DMS53 treated with DMSO at 0.1 percent for 48 hours (cell line): Measurements from ENCODE around the gene KIAA0930.

Experiments
- DNase-seq: peaks from one replicate; lab custom pipeline; 2025; ENCODE audit not compliant: unreplicated experiment; lab: John Stamatoyannopoulos, UW

Gene KIAA0930

GRCh38 chr22:45223304-45224117, 17.2 kb downstream of the KIAA0930 start:
- no peak for DNase-seq

- DNase-seq = no peak
Measured at GRCh38 chr22:45221201-45221600, 19.5 kb downstream of the KIAA0930 start.

GRCh38 chr22:45218976-45219375, 21.7 kb downstream of the KIAA0930 start:
- no peak for DNase-seq

- DNase-seq = no peak
Measured at GRCh38 chr22:45217806-45218205, 22.9 kb downstream of the KIAA0930 start.

GRCh38 chr22:45217345-45217744, 23.3 kb downstream of the KIAA0930 start:
- DNase-seq = no peak

GRCh38 chr22:45216133-45217003, 24.3 kb downstream of the KIAA0930 start:
- no peak for DNase-seq

GRCh38 chr22:45212992-45213751, 27.5 kb downstream of the KIAA0930 start:
- DNase-seq = no peak

GRCh38 chr22:45212306-45212709, 28.4 kb downstream of the KIAA0930 start:
- DNase-seq = no peak

GRCh38 chr22:45211848-45212247, 28.8 kb downstream of the KIAA0930 start:
- DNase-seq = no peak

- no peak for DNase-seq
Measured at GRCh38 chr22:45211435-45211834, 29.3 kb downstream of the KIAA0930 start.

- no peak for DNase-seq
Measured at GRCh38 chr22:45210991-45211390, 29.7 kb downstream of the KIAA0930 start.

GRCh38 chr22:45210577-45210976, 30.1 kb downstream of the KIAA0930 start:
- no peak for DNase-seq

GRCh38 chr22:45210174-45210573, 30.5 kb downstream of the KIAA0930 start:
- DNase-seq = no peak

- DNase-seq = no peak
Measured at GRCh38 chr22:45208993-45209838, 31.5 kb downstream of the KIAA0930 start.

GRCh38 chr22:45208696-45208992, 32.0 kb downstream of the KIAA0930 start:
- DNase-seq = no peak

- peak; percentile 14 for DNase-seq
Measured at GRCh38 chr22:45207981-45208664, 32.6 kb downstream of the KIAA0930 start.

- DNase-seq = no peak
Measured at GRCh38 chr22:45207533-45207932, 33.2 kb downstream of the KIAA0930 start.

- DNase-seq = no peak
Measured at GRCh38 chr22:45206233-45206632, 34.5 kb downstream of the KIAA0930 start.

GRCh38 chr22:45205276-45205925, 35.3 kb downstream of the KIAA0930 start:
- DNase-seq = no peak

GRCh38 chr22:45204819-45205218, 35.9 kb downstream of the KIAA0930 start:
- DNase-seq = no peak
